ENCODE data around the gene FGF14.

DNA sequence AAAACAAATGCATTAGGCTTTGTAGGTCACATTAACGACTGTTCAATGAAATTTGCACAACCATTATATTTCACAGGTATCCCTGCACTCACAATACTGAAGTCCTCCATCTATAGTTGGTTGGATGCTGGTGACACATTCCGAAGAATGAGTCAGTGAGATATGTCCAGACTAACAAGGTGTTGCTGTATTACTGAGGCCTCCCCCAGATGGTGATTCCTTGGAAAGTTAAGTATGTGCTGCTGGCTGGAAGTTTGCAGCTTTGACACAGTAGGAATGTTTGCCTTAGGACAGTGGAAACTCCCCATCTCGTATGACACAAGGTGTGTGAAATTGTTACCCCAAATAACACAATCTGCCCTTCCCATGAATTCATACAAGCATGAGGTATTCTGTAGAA lies 46.6 kb downstream of the FGF14 start:
- TF ChIP-seq, protein P1, sequence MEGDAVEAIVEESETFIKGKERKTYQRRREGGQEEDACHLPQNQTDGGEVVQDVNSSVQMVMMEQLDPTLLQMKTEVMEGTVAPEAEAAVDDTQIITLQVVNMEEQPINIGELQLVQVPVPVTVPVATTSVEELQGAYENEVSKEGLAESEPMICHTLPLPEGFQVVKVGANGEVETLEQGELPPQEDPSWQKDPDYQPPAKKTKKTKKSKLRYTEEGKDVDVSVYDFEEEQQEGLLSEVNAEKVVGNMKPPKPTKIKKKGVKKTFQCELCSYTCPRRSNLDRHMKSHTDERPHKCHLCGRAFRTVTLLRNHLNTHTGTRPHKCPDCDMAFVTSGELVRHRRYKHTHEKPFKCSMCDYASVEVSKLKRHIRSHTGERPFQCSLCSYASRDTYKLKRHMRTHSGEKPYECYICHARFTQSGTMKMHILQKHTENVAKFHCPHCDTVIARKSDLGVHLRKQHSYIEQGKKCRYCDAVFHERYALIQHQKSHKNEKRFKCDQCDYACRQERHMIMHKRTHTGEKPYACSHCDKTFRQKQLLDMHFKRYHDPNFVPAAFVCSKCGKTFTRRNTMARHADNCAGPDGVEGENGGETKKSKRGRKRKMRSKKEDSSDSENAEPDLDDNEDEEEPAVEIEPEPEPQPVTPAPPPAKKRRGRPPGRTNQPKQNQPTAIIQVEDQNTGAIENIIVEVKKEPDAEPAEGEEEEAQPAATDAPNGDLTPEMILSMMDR (IDR thresholded peaks at IDR 0.05; ENCODE audit: insufficient read depth, low read depth, low read length), result no peak
- no peak for TF ChIP-seq EZH2 (IDR thresholded peaks at IDR 0.05; ENCODE audit: insufficient read depth, low read length)

Data from astrocyte (in vitro differentiated cells and primary cell).